H54 (cell line): Measurements from ENCODE around the gene MYO3B.
"Not testable (repeated sequence)": the region's sequence is repeated elsewhere in the genome, so short reads cannot be mapped to it uniquely, and the experiment has no call there.

Experiments used
- DNase-seq: peaks from one replicate; pipeline ENCODE4 v3.0.0; 2011; ENCODE audit warnings: low spot score, mixed read lengths; ENCODE audit not compliant: insufficient read length
- FAIRE-seq: peaks from 3 replicates; lab custom pipeline; 2011; peaks lifted over from hg19 to GRCh38; lab: Jason Lieb, UNC
- POLR2A ChIP-seq: IDR thresholded peaks from 2 replicates; pipeline ENCODE4 v1.6.1; 2011; ENCODE audit warnings: low read depth, mild to moderate bottlenecking, low read length

MYO3B gene

GRCh38 chr2:170336916-170337315 lies 159.0 kb downstream of the MYO3B start:
- no peak for FAIRE-seq
- no peak for DNase-seq

DNA sequence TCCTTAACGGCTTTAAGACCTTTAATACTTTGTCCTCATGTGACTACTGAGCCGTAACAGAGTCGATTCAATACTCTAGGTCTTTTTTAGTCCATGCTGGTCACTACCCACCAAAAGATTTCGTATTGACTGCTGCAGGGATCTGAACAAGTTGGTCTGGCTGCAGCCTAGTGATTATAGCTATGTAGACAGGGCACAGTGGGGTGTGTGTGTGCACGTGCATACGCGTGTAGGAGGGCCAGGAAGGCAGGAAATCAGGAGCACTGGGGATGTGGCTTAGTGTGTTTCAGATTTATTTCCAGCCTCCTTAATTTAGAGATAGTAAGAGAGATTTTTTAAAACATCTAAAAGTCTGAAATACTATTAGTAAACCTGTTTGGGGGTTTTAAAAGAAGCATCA lies 161.4 kb downstream of the MYO3B start:
- no peak for DNase-seq
- FAIRE-seq, result no peak
- TF ChIP-seq POLR2A, result no peak

More at GRCh38 chr2:170336916-170337315, 159.0 kb downstream of the MYO3B start:
- TF ChIP-seq POLR2A, result no peak

DNA sequence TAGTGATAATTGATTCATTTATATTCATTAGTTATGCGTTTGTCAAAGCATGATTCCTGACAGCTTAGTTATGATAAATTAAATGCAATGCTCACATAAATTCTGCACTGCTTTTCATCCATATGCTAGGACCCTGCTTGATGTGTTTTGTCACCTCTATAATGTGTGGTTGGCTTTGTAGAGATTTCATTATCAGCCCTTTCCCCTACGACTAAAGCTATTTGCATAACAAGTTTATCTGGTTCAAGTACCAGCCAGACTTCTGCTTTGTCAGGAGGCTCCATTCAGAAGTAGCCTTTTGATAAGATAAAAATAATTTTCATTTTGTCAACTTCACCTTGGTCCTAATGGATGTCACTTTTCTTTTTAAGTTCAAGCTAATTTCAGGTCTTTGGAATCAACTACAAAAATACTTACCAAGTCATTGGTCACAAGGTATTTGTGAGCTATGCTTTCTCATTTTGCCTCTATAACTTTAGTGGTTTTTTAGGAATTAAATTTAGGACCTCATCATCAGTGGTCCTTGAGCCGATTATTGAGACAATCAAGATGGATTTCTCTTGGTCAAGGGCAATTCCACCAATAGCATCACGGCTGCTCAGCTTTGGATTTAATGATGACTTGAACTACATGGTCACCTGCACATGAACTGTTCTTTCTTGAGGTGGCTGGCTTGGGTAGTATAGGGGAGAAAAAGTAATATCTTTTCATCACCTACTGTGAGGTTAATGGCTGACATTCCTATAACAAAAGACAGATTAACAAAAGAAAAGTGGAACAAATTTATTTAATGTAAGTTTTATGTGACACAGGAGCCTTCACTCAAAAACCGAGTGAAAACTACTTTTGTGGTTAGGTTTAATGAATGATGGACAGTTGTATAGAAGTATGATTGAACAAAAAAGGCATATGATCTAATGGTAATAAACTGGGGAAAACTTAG lies 162.1 kb downstream of the MYO3B start:
- TF ChIP-seq POLR2A, result no peak
- no peak for FAIRE-seq
- DNase-seq, result no peak

DNA sequence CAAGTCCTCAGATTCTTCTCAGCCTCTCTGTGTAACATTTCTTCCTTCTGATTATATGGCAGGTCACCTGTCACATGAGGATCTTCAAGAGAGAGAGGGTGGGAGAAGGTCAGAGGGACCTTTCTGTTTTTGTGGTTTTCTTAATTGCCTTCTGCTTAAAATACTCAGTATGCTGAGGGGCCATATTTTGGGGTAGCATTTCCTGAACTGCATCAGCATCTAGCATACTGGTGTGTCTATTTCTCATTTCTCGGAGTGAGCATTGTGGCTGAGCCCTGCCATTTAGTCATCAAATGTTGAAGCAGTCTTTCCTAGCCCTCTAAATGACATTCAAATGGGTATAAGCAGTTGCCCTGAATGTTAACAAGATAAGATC lies 162.7 kb downstream of the MYO3B start:
- no peak for TF ChIP-seq POLR2A
- FAIRE-seq (no peak), DNase-seq (no peak)

GRCh38 chr2:170341684-170342623 lies 164.0 kb downstream of the MYO3B start:
- TF ChIP-seq POLR2A, result no peak
- DNase-seq (no peak), FAIRE-seq (no peak)

- DNase-seq (no peak), FAIRE-seq (no peak)
- TF ChIP-seq POLR2A, result no peak
Observed at GRCh38 chr2:170344663-170345346, 166.9 kb downstream of the MYO3B start.

GRCh38 chr2:170345607-170346006 lies 167.7 kb downstream of the MYO3B start:
- FAIRE-seq, result no peak
- no peak for TF ChIP-seq POLR2A
- no peak for DNase-seq

DNA sequence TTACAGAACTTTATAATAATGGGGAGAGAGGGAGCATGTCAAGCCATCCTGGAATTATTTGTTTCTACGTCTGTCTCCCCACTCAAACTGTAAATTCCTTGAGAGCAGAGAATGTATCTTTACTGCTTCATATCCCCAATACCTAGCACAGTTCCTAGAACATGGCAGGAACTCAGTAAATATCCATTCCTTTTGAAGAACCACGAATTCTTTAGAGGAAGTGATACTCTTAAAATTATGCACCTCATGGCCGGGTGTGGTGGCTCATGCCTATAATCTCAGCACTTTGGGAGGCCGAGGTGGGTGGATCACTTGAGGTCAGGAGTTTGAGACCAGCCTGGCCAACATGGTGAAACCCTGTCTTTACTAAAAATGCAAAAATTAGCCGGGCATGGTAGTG lies 171.3 kb downstream of the MYO3B start:
- FAIRE-seq, DNase-seq: not testable (repeated sequence)

GRCh38 chr2:170350929-170351826 lies 173.2 kb downstream of the MYO3B start:
- FAIRE-seq (no peak), DNase-seq (no peak)
- no peak for TF ChIP-seq POLR2A

DNA sequence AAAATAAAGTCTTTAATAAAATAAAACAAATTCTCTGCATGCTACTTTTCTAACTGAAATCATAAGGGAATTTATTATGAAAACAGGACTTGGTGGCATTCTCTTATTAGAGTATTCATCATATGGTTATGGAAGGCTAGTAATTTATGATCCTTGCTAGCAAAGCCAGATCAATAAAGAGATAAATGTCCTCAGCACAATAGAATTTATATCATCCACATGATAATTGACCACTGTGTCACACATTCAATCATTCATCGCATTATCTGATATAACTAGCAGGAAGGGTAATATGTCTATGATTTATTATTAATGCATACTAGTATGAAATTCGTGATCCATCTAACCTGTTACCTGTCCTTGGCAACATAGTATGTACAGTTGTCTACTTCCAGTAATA lies 175.8 kb downstream of the MYO3B start:
- no peak for DNase-seq
- no peak for TF ChIP-seq POLR2A
- no peak for FAIRE-seq

DNA sequence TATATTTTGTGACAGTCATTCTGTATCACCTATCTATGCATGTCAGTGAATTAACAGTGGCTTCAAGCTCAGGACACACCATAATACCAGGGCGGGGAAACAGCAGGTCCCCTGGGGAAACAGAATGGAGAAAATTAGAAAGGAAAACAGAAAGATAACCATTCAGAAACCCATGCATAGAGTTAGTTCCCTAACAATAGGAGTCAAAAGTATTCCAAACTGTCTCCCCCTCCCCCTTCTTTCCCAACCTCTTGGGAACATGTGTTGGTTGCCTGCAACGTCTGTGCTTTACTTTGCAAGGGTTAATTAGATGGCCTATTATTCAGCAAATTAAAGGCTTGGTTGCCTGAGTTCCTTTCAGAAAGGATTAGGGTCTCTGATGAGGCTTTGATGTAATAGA lies 176.4 kb downstream of the MYO3B start:
- no peak for TF ChIP-seq POLR2A
- FAIRE-seq, result no peak
- no peak for DNase-seq

- FAIRE-seq, result no peak
- DNase-seq, result no peak
Observed at GRCh38 chr2:170354855-170355780, 177.2 kb downstream of the MYO3B start.

More at GRCh38 chr2:170354855-170355780, 177.2 kb downstream of the MYO3B start:
- no peak for TF ChIP-seq POLR2A
